ENCODE data around the gene TRPM3.

DNA sequence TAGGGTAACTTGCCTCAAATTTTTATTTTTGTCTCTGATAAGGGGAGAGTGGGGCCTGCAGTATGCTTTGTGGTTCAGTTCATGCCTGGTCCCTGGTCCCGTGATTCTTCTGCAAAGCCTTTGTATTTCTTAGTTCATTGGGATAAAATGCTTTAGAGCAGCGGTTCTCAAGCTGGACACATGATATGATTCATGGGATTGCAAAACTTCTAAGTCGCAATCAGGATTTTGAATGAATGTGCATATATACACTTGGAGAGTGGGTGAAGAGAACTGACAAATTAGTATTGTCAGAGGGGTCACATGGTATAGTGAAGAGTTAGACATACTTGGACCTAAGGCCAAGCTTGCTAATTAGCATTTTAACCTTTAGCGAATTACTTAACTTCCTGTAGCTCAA is 441.6 kb downstream of the TRPM3 start:
- TF ChIP-seq YY1 (IDR thresholded peaks at IDR 0.05) = no peak
- TF ChIP-seq, protein P1, sequence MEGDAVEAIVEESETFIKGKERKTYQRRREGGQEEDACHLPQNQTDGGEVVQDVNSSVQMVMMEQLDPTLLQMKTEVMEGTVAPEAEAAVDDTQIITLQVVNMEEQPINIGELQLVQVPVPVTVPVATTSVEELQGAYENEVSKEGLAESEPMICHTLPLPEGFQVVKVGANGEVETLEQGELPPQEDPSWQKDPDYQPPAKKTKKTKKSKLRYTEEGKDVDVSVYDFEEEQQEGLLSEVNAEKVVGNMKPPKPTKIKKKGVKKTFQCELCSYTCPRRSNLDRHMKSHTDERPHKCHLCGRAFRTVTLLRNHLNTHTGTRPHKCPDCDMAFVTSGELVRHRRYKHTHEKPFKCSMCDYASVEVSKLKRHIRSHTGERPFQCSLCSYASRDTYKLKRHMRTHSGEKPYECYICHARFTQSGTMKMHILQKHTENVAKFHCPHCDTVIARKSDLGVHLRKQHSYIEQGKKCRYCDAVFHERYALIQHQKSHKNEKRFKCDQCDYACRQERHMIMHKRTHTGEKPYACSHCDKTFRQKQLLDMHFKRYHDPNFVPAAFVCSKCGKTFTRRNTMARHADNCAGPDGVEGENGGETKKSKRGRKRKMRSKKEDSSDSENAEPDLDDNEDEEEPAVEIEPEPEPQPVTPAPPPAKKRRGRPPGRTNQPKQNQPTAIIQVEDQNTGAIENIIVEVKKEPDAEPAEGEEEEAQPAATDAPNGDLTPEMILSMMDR (IDR thresholded peaks at IDR 0.05; ENCODE audit: low read depth, low read length, missing input control) = no peak
- TF ChIP-seq, protein P2, sequence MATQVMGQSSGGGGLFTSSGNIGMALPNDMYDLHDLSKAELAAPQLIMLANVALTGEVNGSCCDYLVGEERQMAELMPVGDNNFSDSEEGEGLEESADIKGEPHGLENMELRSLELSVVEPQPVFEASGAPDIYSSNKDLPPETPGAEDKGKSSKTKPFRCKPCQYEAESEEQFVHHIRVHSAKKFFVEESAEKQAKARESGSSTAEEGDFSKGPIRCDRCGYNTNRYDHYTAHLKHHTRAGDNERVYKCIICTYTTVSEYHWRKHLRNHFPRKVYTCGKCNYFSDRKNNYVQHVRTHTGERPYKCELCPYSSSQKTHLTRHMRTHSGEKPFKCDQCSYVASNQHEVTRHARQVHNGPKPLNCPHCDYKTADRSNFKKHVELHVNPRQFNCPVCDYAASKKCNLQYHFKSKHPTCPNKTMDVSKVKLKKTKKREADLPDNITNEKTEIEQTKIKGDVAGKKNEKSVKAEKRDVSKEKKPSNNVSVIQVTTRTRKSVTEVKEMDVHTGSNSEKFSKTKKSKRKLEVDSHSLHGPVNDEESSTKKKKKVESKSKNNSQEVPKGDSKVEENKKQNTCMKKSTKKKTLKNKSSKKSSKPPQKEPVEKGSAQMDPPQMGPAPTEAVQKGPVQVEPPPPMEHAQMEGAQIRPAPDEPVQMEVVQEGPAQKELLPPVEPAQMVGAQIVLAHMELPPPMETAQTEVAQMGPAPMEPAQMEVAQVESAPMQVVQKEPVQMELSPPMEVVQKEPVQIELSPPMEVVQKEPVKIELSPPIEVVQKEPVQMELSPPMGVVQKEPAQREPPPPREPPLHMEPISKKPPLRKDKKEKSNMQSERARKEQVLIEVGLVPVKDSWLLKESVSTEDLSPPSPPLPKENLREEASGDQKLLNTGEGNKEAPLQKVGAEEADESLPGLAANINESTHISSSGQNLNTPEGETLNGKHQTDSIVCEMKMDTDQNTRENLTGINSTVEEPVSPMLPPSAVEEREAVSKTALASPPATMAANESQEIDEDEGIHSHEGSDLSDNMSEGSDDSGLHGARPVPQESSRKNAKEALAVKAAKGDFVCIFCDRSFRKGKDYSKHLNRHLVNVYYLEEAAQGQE (IDR thresholded peaks at IDR 0.05) = no peak
- TF ChIP-seq, protein P3, sequence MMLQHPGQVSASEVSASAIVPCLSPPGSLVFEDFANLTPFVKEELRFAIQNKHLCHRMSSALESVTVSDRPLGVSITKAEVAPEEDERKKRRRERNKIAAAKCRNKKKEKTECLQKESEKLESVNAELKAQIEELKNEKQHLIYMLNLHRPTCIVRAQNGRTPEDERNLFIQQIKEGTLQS (IDR thresholded peaks at IDR 0.05) = no peak
- TF ChIP-seq, protein P4, sequence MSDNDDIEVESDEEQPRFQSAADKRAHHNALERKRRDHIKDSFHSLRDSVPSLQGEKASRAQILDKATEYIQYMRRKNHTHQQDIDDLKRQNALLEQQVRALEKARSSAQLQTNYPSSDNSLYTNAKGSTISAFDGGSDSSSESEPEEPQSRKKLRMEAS (IDR thresholded peaks at IDR 0.05) = no peak
- TF ChIP-seq TAF1 (conservative IDR thresholded peaks at IDR 0.05) = no peak
- TF ChIP-seq, protein P5, sequence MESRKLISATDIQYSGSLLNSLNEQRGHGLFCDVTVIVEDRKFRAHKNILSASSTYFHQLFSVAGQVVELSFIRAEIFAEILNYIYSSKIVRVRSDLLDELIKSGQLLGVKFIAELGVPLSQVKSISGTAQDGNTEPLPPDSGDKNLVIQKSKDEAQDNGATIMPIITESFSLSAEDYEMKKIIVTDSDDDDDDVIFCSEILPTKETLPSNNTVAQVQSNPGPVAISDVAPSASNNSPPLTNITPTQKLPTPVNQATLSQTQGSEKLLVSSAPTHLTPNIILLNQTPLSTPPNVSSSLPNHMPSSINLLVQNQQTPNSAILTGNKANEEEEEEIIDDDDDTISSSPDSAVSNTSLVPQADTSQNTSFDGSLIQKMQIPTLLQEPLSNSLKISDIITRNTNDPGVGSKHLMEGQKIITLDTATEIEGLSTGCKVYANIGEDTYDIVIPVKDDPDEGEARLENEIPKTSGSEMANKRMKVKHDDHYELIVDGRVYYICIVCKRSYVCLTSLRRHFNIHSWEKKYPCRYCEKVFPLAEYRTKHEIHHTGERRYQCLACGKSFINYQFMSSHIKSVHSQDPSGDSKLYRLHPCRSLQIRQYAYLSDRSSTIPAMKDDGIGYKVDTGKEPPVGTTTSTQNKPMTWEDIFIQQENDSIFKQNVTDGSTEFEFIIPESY (IDR thresholded peaks at IDR 0.05) = no peak
- no peak for TF ChIP-seq FOXA1 (IDR thresholded peaks at IDR 0.05)

Data from liver (tissue), 3 donors.